Measurements from ENCODE around the gene GH1.

GRCh38 chr17:63929860-63930766 lies 11.5 kb upstream of the GH1 start:
- no peak for TF ChIP-seq POLR2AphosphoS5 (IDR thresholded peaks at IDR 0.05; ENCODE audit: low read depth, low read length)
- TF ChIP-seq EP300 (IDR thresholded peaks at IDR 0.05; ENCODE audit: borderline replicate concordance in 1 of 2, low read depth in 1 of 2, low read length in 1 of 2) = no peak

Data from SK-N-SH (cell line).